K562 (cell line): ENCODE measurements around the gene FOXJ3. TPM values are rescaled to one million over a fixed set of nuclear protein-coding genes. Genes with fewer than 3 reads are reported as not detected.

Experiments used
- ATAC-seq: fragments of 200-7000 bp; cut with Tn5 transposase; 3 replicates; pipeline ENCODE4 v1.9.1; 2020; ENCODE audit warnings: moderate library complexity
- BruUV-seq: library from RNA; stranded (reverse); fragments of 400-500 nt; replicated peaks from 2 replicates; lab custom pipeline; 2021; lab: Mats Ljungman, UMichigan
- CTCF ChIA-PET: fragments of 300-600 bp; formaldehyde crosslinking; extraction: SDS; loops from one replicate; lab custom pipeline; 2021; ENCODE audit warnings: low intra/inter-chr PET ratio; lab: Yijun Ruan, JAX
- POLR2A ChIA-PET: fragments of 300-600, 350-650 bp; sonication (Branson Sonifier 250); formaldehyde crosslinking; extraction: SDS; loops from one replicate; lab custom pipeline; 2021; ENCODE audit warnings: antibody characterized with exemption, inconsistent platforms; lab: Yijun Ruan, JAX
- DNase-seq, 4 experiments: peaks; one replicate each; pipeline versions ENCODE4 v3.0.0 to v3.0.0-alpha.2; 2011 to 2018; ENCODE audit warnings: low spot score in 3 of 4, mixed read lengths in 3 of 4; ENCODE audit errors: extremely low read depth in 1 of 4
- FAIRE-seq: peaks from 2 replicates; lab custom pipeline; 2011; peaks lifted over from hg19 to GRCh38; lab: Jason Lieb, UNC
- H2AFZ ChIP-seq: 2 replicates; pipeline ENCODE4 v1.6.0; 2011; ENCODE audit warnings: low read depth, low read length, control low read depth, inconsistent platforms
- H3K27ac ChIP-seq: fragments of 200-600 bp; 3 replicates; pipeline ENCODE4 v1.8.0; 2011; ENCODE audit warnings: low read depth, mild to moderate bottlenecking, control low read depth, inconsistent platforms, low read length, moderate library complexity, mixed read lengths; ENCODE audit errors: extremely low read depth
- H3K27me3 ChIP-seq, 2 experiments: fragments of 300-600 bp in 1 of 2; 2 replicates in 1 of 2; 3 replicates in 1 of 2; pipeline versions ENCODE4 v1.6.0 to v1.8.0; 2011; ENCODE audit warnings: inconsistent platforms in 2 of 2, low read length in 2 of 2, mild to moderate bottlenecking in 1 of 2, mixed read lengths in 1 of 2, moderate library complexity in 1 of 2; ENCODE audit not compliant: control insufficient read depth in 2 of 2, insufficient read depth in 2 of 2
- H3K36me3 ChIP-seq: fragments of 300-600 bp; 3 replicates; pipeline ENCODE4 v1.8.0; 2011; ENCODE audit warnings: mild to moderate bottlenecking, low read length, inconsistent platforms; ENCODE audit not compliant: control insufficient read depth, insufficient read depth
- H3K4me1 ChIP-seq, 2 experiments: fragments of 200-600 bp in 1 of 2; replicated peaks in 1 of 2; 2 replicates in 1 of 2; 3 replicates in 1 of 2; pipeline versions ENCODE4 v1.5.1 to v1.8.0; 2011; ENCODE audit warnings: inconsistent platforms in 2 of 2, low read length in 2 of 2, mild to moderate bottlenecking in 1 of 2, mixed read lengths in 1 of 2, moderate library complexity in 1 of 2; ENCODE audit not compliant: control insufficient read depth in 2 of 2, insufficient read depth in 2 of 2
- H3K4me2 ChIP-seq: 2 replicates; pipeline ENCODE4 v1.6.1; 2011; ENCODE audit warnings: low read length, control low read depth, inconsistent platforms, mixed read lengths; ENCODE audit not compliant: insufficient read depth
- H3K4me3 ChIP-seq: fragments of 200-600 bp; sonication (generic), shearing (Covaris generic); 2 replicates; pipeline ENCODE4 v1.5.1; 2016; ENCODE audit warnings: control low read depth, inconsistent platforms
- H3K79me2 ChIP-seq: fragments of 200-600 bp; 3 replicates; pipeline ENCODE4 v1.8.0; 2011; ENCODE audit warnings: low read length, inconsistent platforms; ENCODE audit not compliant: control insufficient read depth, insufficient read depth
- H3K9ac ChIP-seq, 2 experiments: 2 replicates each; pipeline versions ENCODE4 v1.6.0 to v1.6.1; 2011; ENCODE audit warnings: low read depth in 2 of 2, low read length in 2 of 2, control low read depth in 1 of 2, inconsistent platforms in 1 of 2, mild to moderate bottlenecking in 1 of 2, mixed read lengths in 1 of 2; ENCODE audit not compliant: insufficient read depth in 1 of 2
- H3K9me1 ChIP-seq: one replicate; pipeline ENCODE4 v1.6.0; 2011; ENCODE audit warnings: inconsistent platforms, mild to moderate bottlenecking, low read length, moderate library complexity; ENCODE audit not compliant: control insufficient read depth, insufficient read depth
- H3K9me3 ChIP-seq: replicated peaks from 2 replicates; pipeline ENCODE4 v1.5.1; 2011; ENCODE audit warnings: low read depth, low read length, inconsistent platforms; ENCODE audit not compliant: control insufficient read depth, insufficient read depth
- H4K20me1 ChIP-seq: replicated peaks from 2 replicates; pipeline ENCODE4 v1.6.1; 2011; ENCODE audit warnings: low read length, inconsistent platforms, mixed read lengths; ENCODE audit not compliant: control insufficient read depth, insufficient read depth
- BCL6 ChIP-seq: fragments of 250-450 bp; sonication (Bioruptor Pico); IDR thresholded peaks from 2 replicates; pipeline ENCODE4 v1.4.0; 2020
- HNRNPUL1 ChIP-seq: fragments of 200-400 bp; formaldehyde crosslinking; IDR thresholded peaks from 2 replicates; pipeline ENCODE4 v1.6.1; 2017; ENCODE audit warnings: low read length
- MCM7 ChIP-seq, 2 experiments: fragments of 450-650 bp; IDR thresholded peaks; 2 replicates each; pipeline ENCODE4 v1.6.1; 2016 to 2018
- MECOM ChIP-seq: fragments of 250-450 bp; sonication (Bioruptor Pico); IDR thresholded peaks from 2 replicates; pipeline ENCODE4 v1.8.0; 2022; ENCODE audit warnings: inconsistent platforms
- MEF2D ChIP-seq: conservative IDR thresholded peaks from 2 replicates; pipeline ENCODE4 v1.6.1; 2016; ENCODE audit warnings: low read depth, missing genetic modification characterization, missing compliant biosample characterization
- MYC ChIP-seq, 2 experiments: fragments of 250-450 bp in 1 of 2; sonication (Bioruptor Pico) in 1 of 2; IDR thresholded peaks; 2 replicates each; pipeline versions ENCODE4 v1.5.1 to v1.6.1; 2012 to 2021; ENCODE audit warnings: low read depth in 2 of 2, borderline replicate concordance in 1 of 2, improper control_type of control experiment in 1 of 2, low read length in 1 of 2, mild to moderate bottlenecking in 1 of 2, moderate library complexity in 1 of 2
- NFRKB ChIP-seq: fragments of 450-650 bp; IDR thresholded peaks from 2 replicates; pipeline ENCODE4 v1.6.1; 2016; ENCODE audit warnings: low read depth
- PHB ChIP-seq: fragments of 250-450 bp; sonication (Bioruptor Pico); IDR thresholded peaks from 2 replicates; pipeline ENCODE4 v1.5.0; 2021
- SAP30 ChIP-seq: fragments of 200-600 bp; sonication (generic); IDR thresholded peaks from 2 replicates; pipeline ENCODE4 v1.6.1; 2012; ENCODE audit warnings: borderline replicate concordance, low read depth, mild to moderate bottlenecking, moderate library complexity, low read length, control low read depth, inconsistent platforms; ENCODE audit not compliant: insufficient read depth, poor library complexity, severe bottlenecking
- SIN3A ChIP-seq, 2 experiments: fragments of 150-350 bp in 1 of 2; IDR thresholded peaks; 2 replicates each; pipeline ENCODE4 v1.6.1; 2011 to 2016; ENCODE audit warnings: borderline replicate concordance in 2 of 2, low read depth in 2 of 2, low read length in 2 of 2, mild to moderate bottlenecking in 2 of 2, moderate library complexity in 2 of 2; ENCODE audit not compliant: control insufficient read depth in 1 of 2
- SMARCA4 ChIP-seq: fragments of 450-650 bp; IDR thresholded peaks from 2 replicates; pipeline ENCODE4 v1.6.1; 2016
- TCF7L2 ChIP-seq: fragments of 150-350 bp; IDR thresholded peaks from 2 replicates; pipeline ENCODE4 v1.6.1; 2016; ENCODE audit warnings: low read depth, mild to moderate bottlenecking, low read length, moderate library complexity
- ZBTB1 ChIP-seq: sonication (generic); formaldehyde crosslinking; IDR thresholded peaks from 2 replicates; pipeline ENCODE4 v1.8.1; 2023; ENCODE audit warnings: missing genetic modification reagents, low read depth, mild to moderate bottlenecking, borderline replicate concordance
- ZNF12 ChIP-seq: sonication (generic); formaldehyde crosslinking; IDR thresholded peaks from 2 replicates; pipeline ENCODE4 v1.4.0; 2020; ENCODE audit warnings: mild to moderate bottlenecking, missing genetic modification reagents
- ZNF133 ChIP-seq: fragments of 250-450 bp; sonication (Bioruptor Pico); IDR thresholded peaks from 2 replicates; pipeline ENCODE4 v1.4.0; 2020; ENCODE audit warnings: mild to moderate bottlenecking
- ZNF41 ChIP-seq: fragments of 250-450 bp; sonication (Bioruptor Pico); conservative IDR thresholded peaks from 2 replicates; pipeline ENCODE4 v1.4.0; 2020; ENCODE audit warnings: mild to moderate bottlenecking
- WGBS: fragments of 100-300 bp; shearing (Covaris generic); methylation state at CpG from one replicate; pipeline ENCODE4 v1.1.6; 2016; ENCODE audit warnings: low coverage, mixed read lengths; ENCODE audit not compliant: insufficient coverage; ENCODE audit errors: missing lambda C conversion rate; 5-methylcytosine and 5-hydroxymethylcytosine counted together
- in situ Hi-C: fragments of 300-500 bp; cut with MboI; formaldehyde crosslinking; loops from 4 replicates; pipeline ENCODE4 v1.15.0; 2018; ENCODE audit warnings: inconsistent platforms, mixed read lengths
- intact Hi-C: fragments of 100-400 bp; cut with micrococcal nuclease; formaldehyde crosslinking; loops from 2 replicates; pipeline ENCODE4 v1.14.2; 2022
- polyA plus RNA-seq, 8 experiments: library from polyadenylated mRNA; depleted of rRNA in 4 of 8; stranded (reverse) in 5 of 8; unstranded in 3 of 8; fragments of >200 nt; fragmentation: Nextera tagmentation in 2 of 8; fragmentation: Illumina TruSeq in 1 of 8; extraction: Ambion mirVana in 2 of 8; extraction: Trizol in 1 of 8; gene quantifications; 2 replicates each; pipeline versions ENCODE4 v1.2.1 to v1.2.3, GENCODE V29; 2011 to 2014; ENCODE audit warnings: inconsistent platforms in 1 of 8, missing spikeins in 1 of 8
- total RNA-seq, 7 experiments: library from RNA; depleted of rRNA in 6 of 7; stranded (reverse); fragments of >200 nt in 6 of 7; fragmentation: Illumina TruSeq in 2 of 7; extraction: Trizol in 2 of 7; gene quantifications; 2 replicates each; pipeline versions ENCODE4 v1.2.1 to v1.2.3, GENCODE V29; 2011 to 2021; ENCODE audit warnings: low replicate concordance in 1 of 7
- TF ChIP-seq, protein P1 (sequence below): fragments of 450-650 bp; IDR thresholded peaks from 2 replicates; pipeline ENCODE4 v1.6.1; 2016
- TF ChIP-seq, protein P2 (sequence below), 2 experiments: fragments of 450-650 bp in 1 of 2; IDR thresholded peaks; 2 replicates each; pipeline ENCODE4 v1.6.1; 2011 to 2017; ENCODE audit warnings: low read depth in 2 of 2, antibody characterized with exemption in 1 of 2, borderline replicate concordance in 1 of 2, low read length in 1 of 2, mild to moderate bottlenecking in 1 of 2, mixed read lengths in 1 of 2; ENCODE audit not compliant: control insufficient read depth in 1 of 2

FOXJ3 gene
- total and polyA plus RNA-seq, 9 of the 15 experiments (the other 6 are each of a cell fraction or from before 2014, with no cell fraction given), result 8.7 to 35.3 (median 23.4) TPM

- no peaks in the 10 kb centered on the region for H3K27me3 ChIP-seq
- no peak for DNase-seq
- H3K36me3 ChIP-seq, result peaks cover 14% of the 10 kb centered on the region
- peaks cover 3% of the 10 kb centered on the region for H3K9me1 ChIP-seq
- BruUV-seq, result no TSS peak
- intact Hi-C loops, result no loop called here
- no peaks in the 10 kb centered on the region for H3K9me3 ChIP-seq
- no peak overlapping the region for H3K4me3 ChIP-seq
- no peak overlapping the region for H3K9ac ChIP-seq
- ChIA-PET POLR2A (interaction anchor here (1.2 to 1.5 kb wide), 2 partner anchors 8 to 10 kb away, joined by 3 to 4 read pairs; no protein-coding TSS in a partner anchor), CTCF (interaction anchor here (0.7 kb wide), 1 partner anchor 290 kb away, joined by 3 read pairs; no protein-coding TSS in a partner anchor)
- no peak for FAIRE-seq
- H3K79me2 ChIP-seq, result peaks cover 94% of the 10 kb centered on the region
- no peak overlapping the region for H3K27ac ChIP-seq
- H3K4me2 ChIP-seq, result no peak overlapping the region
- ATAC-seq, result no peak
- WGBS, result 71% methylated on average over 2 of the region's 2 CpGs
- peaks cover 0 to 16% of the 10 kb centered on the region in 2 experiments; a peak in 2 of 5 replicates for H3K4me1 ChIP-seq
- H4K20me1 ChIP-seq, result peaks cover 1% of the 10 kb centered on the region; the same call in 1 of the 2 replicates
- in situ Hi-C loops, result no loop called here
- no peak overlapping the region for H2AFZ ChIP-seq
- TF ChIP-seq PHB (CRISPR knock-in tag) (no peak), ZNF133 (CRISPR knock-in tag) (no peak), MEF2D (tag) (no peak), NFRKB (no peak), HNRNPUL1 (no peak), MYC (IDR thresholded peaks at IDR 0.05; ENCODE audit: low read depth, low read length) (no peak), MYC (CRISPR knock-in tag; IDR thresholded peaks at IDR 0.05; ENCODE audit: borderline replicate concordance, low read depth) (no peak), SMARCA4 (no peak), SIN3A (IDR thresholded peaks at IDR 0.05; ENCODE audit: borderline replicate concordance in 2 of 2, control insufficient read depth in 1 of 2, low read depth in 2 of 2, low read length in 2 of 2) (no peak), SAP30 (no peak), MCM7 (IDR thresholded peaks at IDR 0.05) (no peak), MECOM (CRISPR knock-in tag) (no peak), ZNF12 (no peak), BCL6 (no peak), ZBTB1 (CRISPR knock-in tag) (no peak), ZNF41 (CRISPR knock-in tag) (no peak), TCF7L2 (no peak)
- TF ChIP-seq, protein P1, sequence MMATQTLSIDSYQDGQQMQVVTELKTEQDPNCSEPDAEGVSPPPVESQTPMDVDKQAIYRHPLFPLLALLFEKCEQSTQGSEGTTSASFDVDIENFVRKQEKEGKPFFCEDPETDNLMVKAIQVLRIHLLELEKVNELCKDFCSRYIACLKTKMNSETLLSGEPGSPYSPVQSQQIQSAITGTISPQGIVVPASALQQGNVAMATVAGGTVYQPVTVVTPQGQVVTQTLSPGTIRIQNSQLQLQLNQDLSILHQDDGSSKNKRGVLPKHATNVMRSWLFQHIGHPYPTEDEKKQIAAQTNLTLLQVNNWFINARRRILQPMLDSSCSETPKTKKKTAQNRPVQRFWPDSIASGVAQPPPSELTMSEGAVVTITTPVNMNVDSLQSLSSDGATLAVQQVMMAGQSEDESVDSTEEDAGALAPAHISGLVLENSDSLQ, result no peak
- TF ChIP-seq, protein P2, sequence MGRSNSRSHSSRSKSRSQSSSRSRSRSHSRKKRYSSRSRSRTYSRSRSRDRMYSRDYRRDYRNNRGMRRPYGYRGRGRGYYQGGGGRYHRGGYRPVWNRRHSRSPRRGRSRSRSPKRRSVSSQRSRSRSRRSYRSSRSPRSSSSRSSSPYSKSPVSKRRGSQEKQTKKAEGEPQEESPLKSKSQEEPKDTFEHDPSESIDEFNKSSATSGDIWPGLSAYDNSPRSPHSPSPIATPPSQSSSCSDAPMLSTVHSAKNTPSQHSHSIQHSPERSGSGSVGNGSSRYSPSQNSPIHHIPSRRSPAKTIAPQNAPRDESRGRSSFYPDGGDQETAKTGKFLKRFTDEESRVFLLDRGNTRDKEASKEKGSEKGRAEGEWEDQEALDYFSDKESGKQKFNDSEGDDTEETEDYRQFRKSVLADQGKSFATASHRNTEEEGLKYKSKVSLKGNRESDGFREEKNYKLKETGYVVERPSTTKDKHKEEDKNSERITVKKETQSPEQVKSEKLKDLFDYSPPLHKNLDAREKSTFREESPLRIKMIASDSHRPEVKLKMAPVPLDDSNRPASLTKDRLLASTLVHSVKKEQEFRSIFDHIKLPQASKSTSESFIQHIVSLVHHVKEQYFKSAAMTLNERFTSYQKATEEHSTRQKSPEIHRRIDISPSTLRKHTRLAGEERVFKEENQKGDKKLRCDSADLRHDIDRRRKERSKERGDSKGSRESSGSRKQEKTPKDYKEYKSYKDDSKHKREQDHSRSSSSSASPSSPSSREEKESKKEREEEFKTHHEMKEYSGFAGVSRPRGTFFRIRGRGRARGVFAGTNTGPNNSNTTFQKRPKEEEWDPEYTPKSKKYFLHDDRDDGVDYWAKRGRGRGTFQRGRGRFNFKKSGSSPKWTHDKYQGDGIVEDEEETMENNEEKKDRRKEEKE (IDR thresholded peaks at IDR 0.05; ENCODE audit: borderline replicate concordance in 1 of 2, control insufficient read depth in 1 of 2, low read depth in 2 of 2, low read length in 1 of 2), result no peak
These were observed 14.3 kb downstream of the FOXJ3 start for GRCh38 chr1:42320708-42321107.
